ES-I3 (cell line): ENCODE data around the gene PTCSC3.

ENCODE experiments used
- H3K36me3 ChIP-seq: 2 replicates; pipeline ENCODE4 v1.6.1; 2013; ENCODE audit warnings: mild to moderate bottlenecking, low read length, control low read depth, moderate library complexity; ENCODE audit not compliant: insufficient read depth
- H3K4me1 ChIP-seq: 2 replicates; pipeline ENCODE4 v1.6.1; 2013; ENCODE audit warnings: mild to moderate bottlenecking, control low read depth, low read length; ENCODE audit not compliant: insufficient read depth
- H3K9ac ChIP-seq: 2 replicates; pipeline ENCODE4 v1.6.1; 2013; ENCODE audit warnings: low read depth, mild to moderate bottlenecking, low read length, moderate library complexity
- H3K9me3 ChIP-seq: 2 replicates; pipeline ENCODE4 v1.6.1; 2013; ENCODE audit warnings: mild to moderate bottlenecking, low read length, moderate library complexity; ENCODE audit not compliant: control insufficient read depth, insufficient read depth

PTCSC3 gene

DNA sequence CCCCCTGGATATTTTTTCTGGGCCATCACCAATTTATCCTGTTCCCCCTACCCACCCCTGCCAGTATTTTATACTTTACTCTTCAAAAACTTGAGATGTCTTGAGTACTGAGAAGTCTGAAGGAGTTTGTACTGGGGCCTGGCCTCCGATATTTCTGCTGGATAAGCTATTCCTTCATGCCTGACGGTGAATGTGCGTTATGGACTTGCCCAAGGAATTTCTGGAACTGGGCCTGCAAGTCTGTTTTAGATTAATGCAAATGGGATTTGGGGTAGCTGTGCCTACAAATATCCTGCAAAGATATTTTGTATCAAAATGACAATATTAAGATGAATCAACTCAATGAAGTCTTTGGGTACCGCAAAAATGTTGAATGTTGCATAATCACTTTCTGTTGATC is at the start of gene PTCSC3:
Gene PTCSC3 (minus strand): TSS at position 199 of the 400 bp plus-strand sequence.
- Histone ChIP-seq H3K9ac (no peak within 1 kb of the TSS), H3K9me3 (no peaks in the 10 kb centered on the region), H3K36me3 (no peaks in the 10 kb centered on the region), H3K4me1 (no peaks in the 10 kb centered on the region)

DNA sequence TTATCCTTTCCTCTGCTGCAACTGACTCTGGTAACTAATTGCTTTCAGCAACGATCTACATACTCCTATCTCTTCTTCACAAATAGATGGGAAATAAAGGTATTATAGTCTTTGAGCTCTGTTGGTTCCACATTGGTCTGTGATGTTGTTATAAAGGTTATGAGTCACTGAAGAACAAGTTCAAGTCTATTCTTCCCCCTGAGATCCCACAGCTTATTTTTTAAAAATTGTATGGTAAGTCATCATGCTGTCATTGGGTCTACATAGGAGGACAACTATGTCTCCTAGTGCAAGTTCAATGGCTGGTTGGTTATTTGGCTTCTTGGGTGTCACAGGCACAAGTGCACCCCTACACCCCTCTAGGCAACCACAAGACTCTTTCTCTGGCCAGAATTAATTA is 49.6 kb upstream of the PTCSC3 start:
- Histone ChIP-seq H3K9me3 (no peaks in the 10 kb centered on the region), H3K36me3 (no peaks in the 10 kb centered on the region), H3K9ac (no peak overlapping the region), H3K4me1 (peaks cover 20% of the 10 kb centered on the region)

DNA sequence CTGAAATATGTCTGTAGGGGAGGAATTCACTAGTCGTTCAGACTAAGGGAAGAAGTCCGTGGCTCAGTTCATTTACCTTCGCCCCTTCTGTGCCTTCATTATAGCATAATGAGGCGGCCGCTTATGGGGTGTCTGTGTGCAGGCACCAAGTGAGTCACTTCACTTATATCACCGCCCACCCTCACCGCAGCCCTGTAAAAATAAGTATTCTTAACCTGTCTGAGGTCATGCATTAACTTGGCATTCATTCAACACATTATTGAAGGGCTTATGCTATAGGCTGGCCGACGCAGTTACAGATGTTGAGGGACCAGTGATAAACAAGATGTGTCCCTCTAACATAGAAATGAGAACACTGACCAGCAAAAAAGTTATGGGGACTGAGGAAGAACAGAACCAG is 47.7 kb upstream of the PTCSC3 start:
- H3K4me1 ChIP-seq = peaks cover 12% of the 10 kb centered on the region
- H3K36me3 ChIP-seq = no peaks in the 10 kb centered on the region
- no peak overlapping the region for H3K9ac ChIP-seq
- no peaks in the 10 kb centered on the region for H3K9me3 ChIP-seq

DNA sequence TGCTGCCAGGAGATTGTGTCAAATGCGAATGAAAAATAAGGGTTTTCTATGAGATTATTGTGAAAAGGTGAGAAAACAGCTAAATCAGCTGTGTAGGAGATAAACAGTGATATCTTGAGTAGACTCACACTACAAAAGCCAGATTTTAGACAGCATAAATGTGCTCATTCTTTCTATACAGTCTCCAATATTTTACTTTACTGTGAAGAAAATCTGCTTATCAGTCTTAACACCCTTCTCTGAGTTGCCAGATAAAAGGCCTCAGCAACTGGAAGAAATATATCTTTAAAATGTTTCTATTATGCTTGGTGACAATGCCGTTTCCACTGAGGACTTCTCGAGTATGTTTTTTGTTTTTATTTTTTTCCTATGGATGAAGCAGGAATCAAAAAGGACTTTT is 47.0 kb upstream of the PTCSC3 start:
- peaks cover 11% of the 10 kb centered on the region for H3K4me1 ChIP-seq

DNA sequence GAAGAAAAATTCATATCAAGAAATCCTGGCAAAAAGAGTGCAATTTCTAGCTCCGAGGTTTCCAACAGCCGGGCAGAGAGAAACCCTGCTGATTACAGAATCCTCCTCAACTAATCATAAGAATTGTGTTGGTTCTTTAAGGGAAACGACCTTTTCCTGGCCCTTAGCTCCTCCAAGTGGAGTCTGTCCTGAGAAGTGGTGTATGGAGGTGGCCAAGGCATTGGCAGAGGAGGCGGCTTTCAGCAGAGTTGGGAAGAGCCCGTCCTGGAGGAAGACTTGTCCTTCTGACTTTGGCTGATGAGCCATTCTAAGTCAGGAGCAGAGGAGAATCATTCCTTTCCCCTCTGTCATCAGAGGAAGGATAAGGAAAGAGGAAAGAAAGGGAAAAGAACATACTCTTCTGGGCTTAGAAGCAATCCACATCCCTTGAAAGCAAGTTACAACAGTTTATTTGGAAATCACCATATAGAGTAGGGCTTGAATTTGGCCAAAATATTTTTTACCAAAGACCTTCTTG is 46.5 kb upstream of the PTCSC3 start:
- Histone ChIP-seq H3K9ac (no peak overlapping the region), H3K36me3 (no peaks in the 10 kb centered on the region), H3K4me1 (peaks cover 7% of the 10 kb centered on the region), H3K9me3 (no peaks in the 10 kb centered on the region)

More for the DNA sequence above, 47.0 kb upstream of the PTCSC3 start:
- Histone ChIP-seq H3K9me3 (no peaks in the 10 kb centered on the region), H3K9ac (no peak overlapping the region), H3K36me3 (no peaks in the 10 kb centered on the region)

DNA sequence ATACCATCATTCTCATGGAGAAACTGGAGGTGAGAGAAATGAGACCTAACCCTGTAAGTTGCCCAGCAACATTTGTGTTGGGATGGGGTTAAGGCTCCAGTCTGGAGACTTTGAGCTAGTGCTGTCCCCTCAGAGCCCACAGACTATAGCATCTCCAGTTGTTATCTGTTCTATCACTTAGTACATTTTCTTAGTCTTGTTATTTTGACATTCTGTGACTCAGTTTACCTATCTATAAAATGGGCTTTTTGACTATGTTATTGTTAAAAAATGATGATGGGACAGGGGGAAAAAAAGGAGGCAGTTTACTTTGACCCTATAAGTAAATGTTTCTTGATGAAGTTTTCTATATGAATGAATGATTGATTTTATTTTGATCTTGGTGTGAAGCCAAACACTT is 45.8 kb upstream of the PTCSC3 start:
- Histone ChIP-seq H3K36me3 (no peaks in the 10 kb centered on the region), H3K4me1 (peaks cover 5% of the 10 kb centered on the region), H3K9me3 (no peaks in the 10 kb centered on the region), H3K9ac (no peak overlapping the region)

DNA sequence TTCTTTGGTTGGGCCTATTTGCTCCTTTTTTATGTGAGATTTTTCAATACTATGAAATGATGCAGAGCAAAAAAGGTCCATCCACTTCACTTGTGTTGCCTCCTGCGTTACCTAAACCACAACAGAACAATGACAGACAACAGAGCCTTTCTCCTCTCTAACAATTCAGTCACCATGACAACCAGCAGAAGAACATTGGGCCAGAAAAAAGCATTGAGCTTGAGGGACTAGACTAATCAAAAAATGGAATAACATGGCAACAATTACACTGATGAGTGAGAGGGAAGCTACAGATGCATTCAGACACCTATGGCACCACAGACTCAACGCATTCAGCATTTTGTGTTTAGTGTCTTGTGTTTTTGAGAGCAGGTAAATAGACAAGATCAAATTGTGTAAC is 44.6 kb upstream of the PTCSC3 start:
- Histone ChIP-seq H3K9me3 (no peaks in the 10 kb centered on the region), H3K4me1 (peaks cover 5% of the 10 kb centered on the region), H3K9ac (no peak overlapping the region), H3K36me3 (no peaks in the 10 kb centered on the region)

DNA sequence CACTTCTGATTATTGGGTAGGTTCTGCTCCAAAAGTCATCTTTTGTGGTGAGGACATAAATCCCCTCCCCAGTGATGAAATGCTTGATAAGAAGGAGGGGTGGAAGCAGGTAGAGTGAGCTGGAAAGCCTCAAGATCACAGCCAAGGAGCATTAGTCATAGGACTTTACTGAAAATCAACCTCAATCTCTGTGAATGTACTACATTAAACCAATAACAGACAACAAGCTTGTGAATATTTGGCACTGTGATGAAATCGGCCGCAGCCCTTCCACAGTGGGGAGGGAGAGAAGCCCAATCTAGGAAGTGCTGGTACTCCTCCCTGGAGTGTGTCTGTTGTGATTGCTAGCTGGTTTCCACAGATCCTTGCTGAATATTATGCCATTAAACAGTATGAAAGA is 41.2 kb upstream of the PTCSC3 start:
- Histone ChIP-seq H3K9me3 (no peaks in the 10 kb centered on the region), H3K9ac (no peak overlapping the region), H3K36me3 (no peaks in the 10 kb centered on the region), H3K4me1 (peaks cover 9% of the 10 kb centered on the region)

DNA sequence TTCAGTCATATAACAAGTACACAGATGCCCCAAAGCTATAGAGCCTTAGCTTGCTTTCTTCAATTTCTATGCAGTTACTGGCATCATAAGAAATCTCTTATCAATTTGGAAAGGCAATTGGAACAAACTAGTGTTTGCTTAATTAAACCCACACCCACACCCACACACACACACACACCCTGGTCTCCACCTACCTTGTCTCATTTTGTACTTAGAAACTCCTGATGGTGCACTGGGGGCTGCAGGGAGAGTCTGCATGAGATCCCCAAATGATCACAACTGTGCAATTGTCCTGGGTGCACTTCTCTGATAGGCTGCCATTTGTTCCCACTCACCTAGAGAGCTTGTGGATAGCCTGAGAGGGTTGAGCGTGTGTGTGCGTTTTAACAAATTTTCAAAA is 40.5 kb upstream of the PTCSC3 start:
- Histone ChIP-seq H3K9ac (no peak overlapping the region), H3K36me3 (no peaks in the 10 kb centered on the region), H3K9me3 (no peaks in the 10 kb centered on the region), H3K4me1 (peaks cover 9% of the 10 kb centered on the region; the same call in 1 of the 2 replicates)

DNA sequence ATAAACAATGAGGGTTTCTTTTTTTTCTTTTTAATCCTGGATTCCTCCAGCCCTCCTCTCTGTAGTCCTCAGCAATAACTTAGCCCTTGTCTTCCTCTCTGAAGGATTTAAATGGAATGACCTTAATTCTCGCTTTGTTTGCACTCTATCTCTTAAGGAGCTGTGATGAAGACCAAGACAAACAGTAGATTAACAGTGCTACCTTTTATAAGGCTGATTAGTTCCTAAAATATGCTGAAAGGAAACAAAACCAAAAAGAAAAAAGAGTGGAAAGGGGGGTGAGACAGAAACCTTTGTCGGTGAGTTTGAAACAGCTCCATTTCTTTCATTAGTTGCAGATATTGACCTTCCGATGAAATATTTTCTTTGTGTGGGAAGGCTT is 38.7 kb upstream of the PTCSC3 start:
- no peak overlapping the region for H3K9ac ChIP-seq
- no peaks in the 10 kb centered on the region for H3K9me3 ChIP-seq
- no peaks in the 10 kb centered on the region for H3K36me3 ChIP-seq
- H3K4me1 ChIP-seq = peaks cover 9% of the 10 kb centered on the region; the same call in 1 of the 2 replicates

DNA sequence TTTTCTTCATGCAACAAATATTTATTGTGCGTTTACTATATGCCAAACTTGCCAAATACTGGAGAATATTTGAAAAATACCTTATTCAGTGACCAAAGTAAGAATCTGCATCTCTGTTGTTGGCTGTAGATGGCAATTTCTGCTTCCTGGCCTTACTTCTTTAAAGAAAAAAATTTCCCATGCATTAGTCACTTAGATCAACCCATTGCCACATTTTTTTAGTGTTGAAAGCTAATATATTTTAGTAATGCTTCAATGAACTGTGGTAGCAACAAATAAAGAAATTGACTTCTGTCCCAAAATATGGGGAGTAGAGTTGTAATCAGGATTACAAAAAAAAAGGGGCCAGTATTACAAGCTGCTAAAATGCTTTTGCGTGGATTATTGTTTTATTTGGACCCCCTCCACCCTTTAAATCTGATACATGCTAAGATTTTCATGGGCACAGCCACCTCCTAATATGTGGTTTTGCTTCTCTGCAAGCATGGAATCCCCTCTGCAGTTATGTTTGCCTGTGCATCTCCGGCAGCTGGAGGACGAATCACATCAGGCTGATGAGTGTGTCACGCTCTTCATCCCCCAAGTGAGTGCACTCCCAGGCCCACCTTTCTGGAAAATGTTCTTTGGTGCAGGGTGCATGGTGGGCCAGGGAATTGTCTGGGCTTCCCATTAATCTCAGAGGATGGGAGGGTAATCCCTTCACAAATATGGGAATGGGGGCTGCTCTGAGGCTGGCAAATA is 38.1 kb upstream of the PTCSC3 start:
- H3K9ac ChIP-seq = no peak overlapping the region
- no peaks in the 10 kb centered on the region for H3K36me3 ChIP-seq
- H3K9me3 ChIP-seq = no peaks in the 10 kb centered on the region
- peaks cover 9% of the 10 kb centered on the region; the same call in 1 of the 2 replicates for H3K4me1 ChIP-seq

DNA sequence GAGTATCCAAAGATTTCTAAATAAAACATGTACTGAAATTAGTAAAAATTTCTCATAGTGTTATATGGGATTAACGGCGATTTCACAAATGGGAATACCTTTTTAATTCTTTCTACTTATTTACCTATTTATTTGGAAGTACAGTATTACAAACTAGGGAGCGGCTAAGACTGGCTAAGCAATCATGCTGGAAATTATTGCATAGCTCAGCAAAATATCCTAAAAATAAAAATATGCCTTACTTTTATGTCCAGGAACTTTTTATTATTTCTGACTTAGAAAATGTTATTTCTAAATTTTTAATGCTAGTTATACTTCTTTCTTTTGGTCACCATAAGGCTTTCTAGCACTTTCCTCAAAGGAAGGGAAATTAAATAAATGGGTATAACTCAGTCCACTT is 36.5 kb upstream of the PTCSC3 start:
- no peaks in the 10 kb centered on the region for H3K36me3 ChIP-seq
- H3K4me1 ChIP-seq = peaks cover 9% of the 10 kb centered on the region; the same call in 1 of the 2 replicates
- H3K9me3 ChIP-seq = no peaks in the 10 kb centered on the region
- no peak overlapping the region for H3K9ac ChIP-seq

DNA sequence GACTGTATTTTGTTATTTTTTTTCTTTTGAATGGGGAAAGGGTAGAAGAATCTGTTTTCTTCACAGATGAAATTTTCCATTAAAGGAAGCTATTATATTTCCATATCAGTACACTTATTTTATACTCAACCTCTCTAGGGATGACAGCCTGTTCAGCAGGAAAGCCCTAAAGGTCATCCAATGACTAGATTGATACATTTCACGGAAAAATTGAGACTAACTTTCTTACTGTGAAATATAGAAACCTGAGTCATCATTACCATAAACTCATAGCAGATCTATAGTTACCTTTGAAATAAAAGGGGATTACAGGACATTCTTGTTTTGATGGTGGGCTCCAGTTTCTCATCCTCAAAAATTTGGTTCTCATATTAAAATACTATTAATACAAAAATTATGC is 36.1 kb upstream of the PTCSC3 start:
- peaks cover 9% of the 10 kb centered on the region; the same call in 1 of the 2 replicates for H3K4me1 ChIP-seq
- no peak overlapping the region for H3K9ac ChIP-seq
- H3K9me3 ChIP-seq = no peaks in the 10 kb centered on the region
- H3K36me3 ChIP-seq = no peaks in the 10 kb centered on the region

DNA sequence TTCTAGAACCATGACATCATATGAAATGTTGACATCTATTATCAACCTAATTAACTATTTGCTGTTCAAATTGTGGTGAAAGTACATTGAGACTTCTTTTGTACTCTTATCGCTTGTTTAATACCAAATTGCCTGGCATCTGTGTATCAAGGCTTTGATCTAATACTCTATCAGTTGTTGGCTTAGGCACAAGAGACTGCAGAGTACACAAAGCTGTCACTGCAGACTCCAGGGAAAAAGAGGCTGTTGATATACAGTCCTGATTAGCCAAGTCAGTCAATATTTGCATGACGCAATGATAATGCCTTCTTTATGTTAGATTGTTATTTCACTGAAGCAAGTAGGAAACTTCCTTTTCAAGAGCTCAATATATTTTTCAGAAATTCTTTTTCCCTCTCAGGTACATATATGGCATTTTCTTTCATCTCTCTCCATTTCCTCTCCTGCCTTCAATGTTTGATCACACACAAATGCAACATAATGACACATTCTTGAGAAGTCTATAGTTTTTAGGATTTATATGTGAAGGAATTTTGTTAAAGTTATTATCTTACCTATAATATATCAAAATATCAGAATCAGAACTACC is 32.3 kb upstream of the PTCSC3 start:
- 0 out of 2 replicates have a peak, but pooled peaks cover 2% of the 10 kb centered on the region for H3K4me1 ChIP-seq
- no peak overlapping the region for H3K9ac ChIP-seq
- no peaks in the 10 kb centered on the region for H3K9me3 ChIP-seq
- H3K36me3 ChIP-seq = no peaks in the 10 kb centered on the region

DNA sequence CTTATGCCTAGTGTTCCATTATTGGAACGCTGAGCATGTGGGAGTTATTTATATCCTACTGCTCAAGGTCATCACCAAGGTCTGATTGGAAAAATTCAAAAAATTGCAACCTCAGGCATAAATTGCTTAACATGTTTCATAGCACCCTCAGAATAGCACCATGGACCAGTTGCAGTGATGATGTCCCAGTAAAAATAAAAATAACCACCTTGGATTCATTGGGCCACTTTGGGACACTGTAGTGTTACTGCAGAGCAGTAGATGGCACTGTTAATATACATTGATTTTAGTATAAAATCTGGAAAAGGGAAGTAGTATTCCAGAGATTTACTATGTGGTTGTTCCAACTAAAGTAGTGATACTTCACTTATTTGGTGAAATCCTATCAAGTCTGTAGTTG is 31.0 kb upstream of the PTCSC3 start:
- Histone ChIP-seq H3K9me3 (no peaks in the 10 kb centered on the region), H3K36me3 (no peaks in the 10 kb centered on the region), H3K4me1 (no peaks in the 10 kb centered on the region), H3K9ac (no peak overlapping the region)
